ENCODE results near the gene FBN2.
A peak's percentile ranks its signal among the peaks of the same experiment; 100 is the strongest.

FBN2 gene

GRCh38 chr5:128538000-128538249 lies at the start of gene FBN2:
Gene FBN2 (minus strand): TSS chr5:128538245. CDS start chr5:128537603, 642 bp downstream.
- no peak for DNase-seq (ENCODE audit: low read depth, low spot score)

- DNase-seq (ENCODE audit: low read depth, low spot score), result no peak
These were observed 49.2 kb upstream of the FBN2 start for GRCh38 chr5:128587275-128587674.

- DNase-seq (ENCODE audit: low read depth, low spot score), result no peak
These were observed 48.8 kb upstream of the FBN2 start for GRCh38 chr5:128586848-128587247.

- DNase-seq (ENCODE audit: low read depth, low spot score), result no peak
These were observed 41.6 kb upstream of the FBN2 start for GRCh38 chr5:128579639-128580038.

DNA sequence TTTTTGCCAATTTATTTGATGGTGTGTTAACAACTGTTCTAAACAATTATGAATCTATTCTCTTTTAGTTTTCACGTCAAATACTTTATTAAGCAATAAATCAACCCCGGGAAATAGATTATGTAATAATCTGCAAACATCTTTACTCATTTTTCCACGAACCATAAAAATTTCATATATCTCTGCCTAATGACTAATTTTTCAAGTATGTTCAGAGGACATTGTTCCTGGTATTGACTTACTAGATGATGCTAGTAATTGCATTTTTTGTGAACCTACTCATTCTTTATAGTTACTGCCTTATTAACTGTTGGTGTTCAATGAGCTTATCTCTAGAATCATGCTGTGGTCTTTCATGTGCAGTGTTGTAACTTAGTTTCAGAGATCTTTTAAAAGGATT lies 41.0 kb upstream of the FBN2 start:
- DNase-seq (ENCODE audit: low read depth, low spot score), result no peak

DNA sequence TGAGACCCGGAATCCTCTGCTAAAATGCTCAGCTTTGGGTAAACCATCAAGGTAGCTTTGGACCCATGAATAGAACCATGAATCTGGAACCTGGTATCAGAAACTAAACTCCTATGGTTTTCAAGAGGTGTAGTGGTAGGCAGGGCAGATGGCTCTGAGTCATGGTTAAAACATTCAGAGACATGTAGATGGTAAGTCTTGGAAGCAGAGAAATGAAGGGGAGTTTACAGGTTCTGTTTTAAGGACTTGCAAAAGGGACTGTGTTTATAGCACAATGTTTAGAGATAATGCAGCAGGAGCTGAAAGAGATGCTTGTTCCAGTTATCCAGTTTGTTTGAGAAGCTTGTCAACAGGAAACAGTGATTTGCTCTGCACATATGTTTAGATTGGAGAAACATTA lies 36.0 kb upstream of the FBN2 start:
- DNase-seq (ENCODE audit: low read depth, low spot score), result no peak

DNA sequence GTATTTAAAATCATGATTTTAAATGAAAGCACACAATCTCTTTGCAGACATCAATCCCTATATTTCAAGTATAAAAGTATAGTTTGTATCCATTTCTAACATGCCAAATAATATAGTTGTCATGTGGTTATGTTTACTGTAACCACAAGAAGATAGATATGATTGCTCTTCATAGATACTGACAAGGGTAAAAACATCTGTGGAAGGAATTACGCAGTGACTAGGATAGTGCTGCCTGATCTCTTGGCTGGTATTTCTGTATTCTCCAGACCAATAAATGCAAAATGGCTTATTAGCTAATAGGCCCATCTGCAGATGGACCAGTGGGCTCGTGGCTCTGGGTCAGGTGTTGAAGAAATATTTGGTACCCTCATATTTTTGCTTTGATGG lies 34.9 kb upstream of the FBN2 start:
- DNase-seq (ENCODE audit: low read depth, low spot score), result no peak

DNA sequence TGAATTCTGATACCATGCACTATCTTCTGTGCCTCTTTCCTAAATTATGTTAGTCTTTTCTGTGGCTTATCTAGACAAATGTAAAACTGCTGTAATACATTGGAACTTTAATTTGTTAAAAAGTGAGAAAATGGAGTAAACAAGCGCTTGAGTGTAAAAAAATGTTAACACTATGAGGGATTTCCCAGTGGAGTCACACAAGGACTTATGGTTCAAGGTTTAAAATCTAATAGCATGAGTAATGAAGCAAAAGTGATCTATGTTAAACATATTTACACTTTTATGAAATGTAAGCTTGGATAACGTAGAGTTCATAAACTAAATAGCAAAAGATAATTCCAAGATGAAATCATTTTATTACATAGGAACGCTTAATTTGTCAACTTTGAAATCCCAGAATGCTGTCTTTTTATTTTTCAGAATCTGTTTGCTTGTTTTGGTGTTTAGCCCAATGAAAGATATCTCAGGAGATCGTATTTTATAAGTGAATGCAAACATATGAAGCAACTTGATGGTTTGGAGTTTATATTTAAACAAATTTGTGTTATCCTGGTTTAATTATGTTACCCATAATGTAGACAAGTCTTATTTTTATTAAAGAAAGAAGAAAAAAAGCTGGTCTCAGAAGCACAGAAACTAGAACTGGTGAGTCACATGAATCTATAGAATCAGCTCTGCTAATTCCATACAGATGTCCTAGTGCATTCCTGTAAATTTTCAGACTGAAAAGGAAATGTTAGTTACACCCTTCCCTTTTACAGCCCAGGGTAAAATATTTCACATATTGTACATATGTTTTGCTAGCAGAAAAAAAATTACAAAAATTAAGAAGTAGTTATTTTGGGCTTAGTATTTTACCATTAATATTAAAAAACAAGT lies 34.2 kb upstream of the FBN2 start:
- no peak for DNase-seq (ENCODE audit: low read depth, low spot score)

DNA sequence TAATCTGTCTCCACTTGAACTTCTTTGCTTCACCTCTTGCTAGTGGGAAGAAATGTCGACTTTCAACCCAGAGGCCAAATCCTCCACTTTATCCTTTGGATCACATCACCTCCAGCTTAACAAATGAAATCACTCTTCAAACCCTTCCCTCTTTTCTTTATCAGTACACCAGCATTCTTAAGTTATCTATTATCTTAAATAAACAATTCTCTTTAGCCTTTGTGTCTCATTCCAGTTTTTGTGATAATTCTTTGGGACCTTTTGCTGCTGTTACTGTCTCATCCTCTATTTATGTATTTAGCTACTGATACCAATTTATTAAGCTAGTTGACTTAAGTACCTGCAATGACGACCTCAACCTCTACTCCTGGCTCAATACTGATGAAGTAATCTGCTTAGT lies 28.1 kb upstream of the FBN2 start:
- no peak for DNase-seq (ENCODE audit: low read depth, low spot score)

DNA sequence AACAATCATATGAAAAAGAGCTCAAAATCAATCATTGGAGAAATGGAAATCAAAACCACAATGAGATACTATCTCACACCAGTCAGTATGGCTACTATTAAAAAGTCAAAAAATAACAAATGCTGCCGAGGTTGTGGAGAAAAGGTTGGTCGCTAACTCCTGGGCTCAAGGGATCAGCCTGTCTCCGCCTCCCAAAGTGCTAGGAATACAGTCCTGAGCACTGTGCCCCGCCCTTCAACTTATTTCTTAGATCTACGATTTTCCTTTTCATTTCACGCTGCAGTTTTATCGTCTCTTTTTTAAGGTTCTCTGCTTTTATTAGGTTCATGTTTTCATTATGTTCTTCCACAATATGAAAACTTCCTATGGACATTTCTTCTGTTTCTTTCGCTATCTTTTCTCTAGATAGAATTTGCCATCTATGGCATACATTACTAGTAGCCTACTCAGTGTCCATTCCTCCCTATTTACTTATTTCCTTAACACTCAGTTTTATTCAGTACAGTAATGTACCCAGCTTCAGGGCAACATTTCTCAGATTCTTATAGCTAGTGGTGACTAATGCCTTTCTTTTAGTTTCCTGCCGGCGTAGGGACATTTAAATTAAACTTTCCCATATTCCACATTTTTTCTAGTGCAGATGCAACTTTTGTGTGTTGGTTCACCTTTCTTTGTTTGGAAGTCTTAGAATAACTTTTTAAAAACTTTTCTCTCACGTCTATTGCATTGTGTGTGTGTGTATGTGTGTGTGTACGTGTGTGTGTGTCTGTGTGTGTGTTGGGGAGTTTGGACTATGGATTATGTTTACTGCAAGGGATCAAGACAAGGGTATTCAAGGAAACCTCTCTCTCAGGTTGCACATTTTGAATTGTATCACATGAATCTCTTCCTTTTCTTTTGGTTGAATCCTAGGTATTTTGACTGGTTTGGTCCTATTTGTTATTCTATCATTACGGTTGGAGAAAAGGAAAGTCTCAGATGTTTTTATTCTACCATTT lies 21.6 kb upstream of the FBN2 start:
- DNase-seq (ENCODE audit: low read depth, low spot score), result no peak

- no peak for DNase-seq (ENCODE audit: low read depth, low spot score)
These were observed 15.7 kb upstream of the FBN2 start for GRCh38 chr5:128553747-128554146.

DNA sequence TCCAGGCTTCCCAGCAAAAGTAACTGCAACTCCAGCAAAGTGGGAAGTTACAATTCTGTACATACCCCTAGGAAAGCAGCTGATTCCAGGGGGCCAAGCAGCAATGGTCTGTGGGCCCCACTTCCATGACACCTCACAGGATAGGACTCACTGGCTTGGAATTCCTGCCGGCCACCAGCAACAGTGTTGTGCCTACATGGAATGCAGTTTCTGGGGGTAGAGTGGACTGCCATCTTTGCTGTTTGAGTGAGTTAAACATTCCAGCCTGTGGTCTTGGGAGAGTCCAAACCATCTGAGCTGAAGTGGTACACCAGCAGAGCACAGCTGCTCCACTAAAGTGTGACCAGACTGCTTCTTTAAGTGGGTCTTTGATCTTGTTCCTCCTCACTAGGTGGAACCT lies 13.4 kb upstream of the FBN2 start:
- no peak for DNase-seq (ENCODE audit: low read depth, low spot score)

- no peak for DNase-seq (ENCODE audit: low read depth, low spot score)
These were observed 11.5 kb upstream of the FBN2 start for GRCh38 chr5:128549496-128549895.

DNA sequence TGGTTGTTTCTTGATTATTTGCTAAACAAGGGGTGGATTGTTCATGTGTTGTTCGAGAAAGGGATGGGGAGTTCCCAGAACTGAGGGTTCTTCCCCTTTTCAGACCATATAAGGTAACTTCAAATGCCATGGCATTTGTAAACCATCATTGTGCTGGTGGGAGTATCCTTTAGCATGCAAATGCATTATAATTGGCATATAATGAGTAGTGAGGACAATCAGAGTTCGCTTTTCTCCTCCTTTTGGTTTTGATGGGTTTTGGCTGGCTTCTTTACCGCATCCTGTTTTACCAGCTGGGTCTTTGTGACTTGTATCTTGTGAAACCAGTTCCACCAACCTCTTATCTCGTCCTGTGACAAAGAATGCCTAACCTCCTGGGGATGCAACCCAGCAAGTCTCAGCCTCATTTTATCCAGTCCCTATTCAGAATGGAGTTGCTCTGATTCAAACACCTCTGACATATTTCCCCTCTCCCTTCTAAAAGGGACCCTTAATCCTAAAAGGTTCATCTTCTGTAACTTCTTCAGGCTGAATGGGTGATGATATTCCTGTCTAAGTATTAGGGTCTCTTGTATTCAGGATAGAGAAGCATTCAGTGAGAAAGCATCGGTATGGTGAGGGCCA lies 8.7 kb upstream of the FBN2 start:
- no peak for DNase-seq (ENCODE audit: low read depth, low spot score)

- DNase-seq (ENCODE audit: low read depth, low spot score), result no peak
These were observed 3.3 kb upstream of the FBN2 start for GRCh38 chr5:128541385-128541784.

- DNase-seq (ENCODE audit: low read depth, low spot score), result no peak
These were observed 989 bp upstream of the FBN2 start for GRCh38 chr5:128539038-128539429.

- DNase-seq (ENCODE audit: low read depth, low spot score), result peak; percentile 70
These were observed 399 bp upstream of the FBN2 start for GRCh38 chr5:128538250-128539037.

- DNase-seq (ENCODE audit: low read depth, low spot score), result no peak
These were observed 635 bp downstream of the FBN2 start for GRCh38 chr5:128537221-128537999.

GRCh38 chr5:128536254-128537220 lies 1.5 kb downstream of the FBN2 start:
- no peak for DNase-seq (ENCODE audit: low read depth, low spot score)

DNA sequence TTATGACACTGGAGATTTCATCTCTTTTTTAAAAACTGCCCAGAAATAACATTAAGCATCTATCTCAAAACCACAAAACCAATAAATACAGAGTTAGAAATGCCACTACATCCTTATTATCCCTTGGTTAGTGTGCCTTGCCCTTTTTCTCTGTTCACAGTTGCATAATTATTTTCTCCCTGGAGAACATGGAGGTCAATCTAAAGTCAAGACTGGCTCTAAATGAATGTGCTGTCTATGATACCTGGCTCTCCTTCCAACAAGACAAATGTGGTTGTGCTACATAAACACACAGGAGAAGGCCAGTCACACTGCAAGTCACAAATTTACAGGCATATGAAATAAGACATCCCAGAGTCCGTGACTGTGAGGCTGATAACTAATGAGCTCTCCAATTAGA lies 2.8 kb downstream of the FBN2 start:
- DNase-seq (ENCODE audit: low read depth, low spot score), result no peak
